Measurements from ENCODE around the gene DUSP18.
"Not testable (repeated sequence)": the region's sequence is repeated elsewhere in the genome, so short reads cannot be mapped to it uniquely, and the experiment has no call there.

DUSP18 gene

DNA sequence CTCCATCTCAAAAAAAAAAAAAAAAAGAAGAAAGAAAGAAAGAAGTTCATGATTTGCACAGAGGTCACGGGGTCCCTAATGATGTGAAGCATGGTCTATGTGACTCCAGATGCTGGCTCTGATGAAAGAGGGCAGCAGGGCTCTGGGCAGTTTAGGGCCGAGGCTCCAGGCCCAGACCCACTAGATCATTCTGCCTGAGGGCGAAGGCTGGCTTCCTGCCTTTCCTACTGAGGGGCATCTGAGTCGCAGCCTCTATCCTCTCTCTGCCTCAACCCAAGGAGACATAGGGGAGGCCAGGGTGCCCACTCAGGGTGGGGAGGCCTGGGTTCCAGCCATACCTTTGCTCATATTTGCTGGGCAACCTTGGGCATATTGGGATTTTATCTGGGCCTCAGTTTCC is 27.3 kb downstream of the DUSP18 start:
- DNase-seq (ENCODE audit: low read depth) = no peak

DNA sequence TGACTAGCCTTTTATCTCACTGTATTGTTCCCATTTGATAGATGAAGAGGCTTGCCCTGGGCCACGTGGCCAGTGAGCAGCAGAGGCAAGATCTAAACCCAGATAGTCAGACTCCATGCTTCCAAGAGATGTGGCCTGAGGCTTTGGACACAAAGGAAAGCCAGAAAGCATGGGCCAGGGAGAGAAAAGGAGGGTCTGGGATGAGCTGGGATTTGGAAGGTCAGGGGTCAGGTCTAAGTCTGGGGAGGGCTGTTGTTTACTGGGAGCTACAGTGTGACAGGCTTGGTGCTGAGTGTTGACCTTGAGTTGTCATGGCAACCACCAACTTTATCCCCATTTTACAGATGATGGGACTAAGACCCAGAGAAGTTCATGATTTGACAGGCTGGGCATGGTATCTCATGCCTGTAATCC is 30.0 kb downstream of the DUSP18 start:
- no peak for DNase-seq (ENCODE audit: low read depth)

DNA sequence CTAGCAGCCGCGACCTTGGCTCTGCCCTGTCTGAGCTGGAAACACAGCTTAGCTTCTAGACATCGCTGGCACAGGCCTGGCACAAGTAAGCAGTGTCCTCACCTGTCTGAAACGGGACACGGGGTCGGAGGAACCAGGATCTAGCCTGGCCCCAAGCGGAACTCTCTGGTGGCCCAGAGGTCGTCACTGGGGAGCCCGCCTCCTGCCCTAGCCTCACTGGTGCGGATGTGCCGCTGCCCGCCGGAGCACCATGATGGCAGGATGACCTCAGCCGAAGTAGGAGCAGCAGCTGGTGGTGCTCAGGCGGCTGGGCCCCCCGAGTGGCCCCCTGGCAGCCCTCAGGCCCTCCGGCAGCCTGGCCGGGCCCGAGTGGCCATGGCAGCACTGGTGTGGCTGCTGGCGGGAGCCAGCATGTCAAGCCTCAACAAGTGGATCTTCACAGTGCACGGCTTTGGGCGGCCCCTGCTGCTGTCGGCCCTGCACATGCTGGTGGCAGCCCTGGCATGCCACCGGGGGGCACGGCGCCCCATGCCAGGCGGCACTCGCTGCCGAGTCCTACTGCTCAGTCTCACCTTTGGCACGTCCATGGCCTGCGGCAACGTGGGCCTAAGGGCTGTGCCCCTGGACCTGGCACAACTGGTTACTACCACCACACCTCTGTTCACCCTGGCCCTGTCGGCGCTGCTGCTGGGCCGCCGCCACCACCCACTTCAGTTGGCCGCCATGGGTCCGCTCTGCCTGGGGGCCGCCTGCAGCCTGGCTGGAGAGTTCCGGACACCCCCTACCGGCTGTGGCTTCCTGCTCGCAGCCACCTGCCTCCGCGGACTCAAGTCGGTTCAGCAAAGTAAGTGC is 31.2 kb downstream of the DUSP18 start:
- DNase-seq (ENCODE audit: low read depth) = no peak

DNA sequence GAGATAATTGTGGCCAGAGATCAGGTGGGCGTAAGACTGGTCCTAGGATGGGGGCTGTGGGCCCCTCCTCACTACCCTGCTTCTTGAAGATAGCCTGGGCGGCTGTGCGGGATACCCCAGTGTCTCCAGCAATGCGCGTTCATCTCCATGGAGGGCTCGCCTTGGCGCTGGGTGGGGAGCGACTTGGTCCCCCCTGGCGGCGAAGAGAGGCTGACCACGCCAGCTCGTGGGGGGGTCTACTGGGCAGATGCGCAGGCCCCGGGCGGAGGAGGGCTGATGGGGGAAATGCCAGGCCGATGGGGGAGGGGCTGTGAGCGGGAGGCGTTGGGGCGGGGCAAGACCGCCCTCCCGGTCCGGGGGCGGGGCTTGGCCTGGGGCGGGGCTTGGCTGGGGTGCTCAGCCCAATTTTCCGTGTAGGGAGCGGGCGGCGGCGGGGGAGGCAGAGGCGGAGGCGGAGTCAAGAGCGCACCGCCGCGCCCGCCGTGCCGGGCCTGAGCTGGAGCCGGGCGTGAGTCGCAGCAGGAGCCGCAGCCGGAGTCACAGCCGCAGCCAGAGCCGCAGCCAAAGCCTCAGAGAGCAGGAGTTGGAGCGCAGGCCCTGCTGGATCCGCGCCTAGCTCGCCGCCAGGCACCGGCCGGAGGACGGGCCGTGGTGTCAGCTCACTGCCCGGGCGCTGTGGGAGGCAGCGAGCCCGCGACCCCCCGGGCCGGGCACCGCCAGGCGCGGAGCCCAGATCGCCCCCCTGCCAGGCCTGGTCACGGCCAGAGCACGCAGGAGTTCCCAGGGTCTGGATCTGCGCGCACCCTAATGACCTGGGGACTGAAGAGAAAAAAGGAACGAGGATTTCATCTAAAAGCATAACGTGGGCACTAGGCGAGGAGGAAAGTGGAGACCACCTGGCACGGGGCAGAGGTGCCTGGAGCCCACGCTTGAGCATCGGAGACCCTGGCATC is 32.1 kb downstream of the DUSP18 start, which contains the start of gene SLC35E4:
Gene SLC35E4 (plus strand): TSS at position 509 of the 953 bp plus-strand sequence. CDS start 670 bp downstream, outside the sequence.
- peak; percentile 95 for DNase-seq (ENCODE audit: low read depth)

DNA sequence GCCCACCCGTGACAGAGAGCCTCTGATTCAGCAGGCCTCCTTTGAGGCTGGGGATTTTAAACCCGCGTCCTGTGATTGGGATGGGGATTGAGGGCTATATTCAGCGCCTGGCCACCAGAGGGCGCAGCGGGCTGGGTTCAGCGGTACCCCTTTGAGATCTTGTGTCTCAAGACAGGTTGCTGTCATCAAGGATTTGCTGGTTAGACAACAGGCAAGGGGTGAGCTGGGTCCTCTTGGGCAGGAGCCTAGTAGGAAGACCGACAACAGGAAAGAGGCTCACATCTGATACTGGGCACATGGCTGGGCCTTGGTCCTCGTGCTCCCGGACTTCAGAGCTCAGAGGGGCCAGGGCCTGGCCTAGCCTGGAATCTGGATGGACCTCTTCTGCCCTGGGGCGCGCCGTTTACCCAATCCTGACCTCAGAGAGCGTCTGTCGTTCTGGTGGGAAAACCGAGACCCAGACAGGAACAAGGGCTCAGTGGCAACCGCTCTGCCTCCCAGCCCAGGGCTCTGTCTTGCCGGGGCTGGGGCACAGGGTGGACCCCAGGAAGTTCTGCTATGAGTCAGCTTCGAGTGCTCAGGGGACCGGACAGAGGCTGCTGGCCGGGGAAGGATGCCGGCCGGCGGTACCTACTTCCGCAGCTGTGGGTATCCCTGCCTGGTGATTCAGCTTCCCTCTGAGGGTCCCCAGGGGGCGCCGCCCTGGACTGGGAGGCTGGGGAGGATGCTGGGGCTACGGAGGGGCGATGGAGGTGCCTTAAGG is 33.0 kb downstream of the DUSP18 start:
- DNase-seq (ENCODE audit: low read depth) = peak; percentile 86

DNA sequence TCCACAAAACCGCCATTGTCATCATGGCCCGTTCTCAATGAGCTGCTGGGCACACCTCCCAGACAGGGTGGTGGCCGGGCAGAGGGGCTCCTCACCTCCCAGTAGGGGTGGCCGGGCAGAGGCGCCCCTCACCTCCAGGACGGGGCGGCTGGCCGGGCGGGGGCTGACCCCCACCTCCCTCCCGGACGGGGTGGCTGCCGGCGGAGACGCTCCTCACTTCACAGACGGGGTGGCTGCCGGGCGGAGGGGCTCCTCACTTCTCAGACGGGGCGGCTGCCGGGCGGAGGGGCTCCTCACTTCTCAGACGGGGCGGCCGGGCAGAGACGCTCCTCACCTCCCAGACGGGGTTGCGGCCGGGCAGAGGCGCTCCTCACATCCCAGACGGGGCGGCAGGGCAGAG is 36.2 kb downstream of the DUSP18 start:
- DNase-seq (ENCODE audit: low read depth) = not testable (repeated sequence)

DNA sequence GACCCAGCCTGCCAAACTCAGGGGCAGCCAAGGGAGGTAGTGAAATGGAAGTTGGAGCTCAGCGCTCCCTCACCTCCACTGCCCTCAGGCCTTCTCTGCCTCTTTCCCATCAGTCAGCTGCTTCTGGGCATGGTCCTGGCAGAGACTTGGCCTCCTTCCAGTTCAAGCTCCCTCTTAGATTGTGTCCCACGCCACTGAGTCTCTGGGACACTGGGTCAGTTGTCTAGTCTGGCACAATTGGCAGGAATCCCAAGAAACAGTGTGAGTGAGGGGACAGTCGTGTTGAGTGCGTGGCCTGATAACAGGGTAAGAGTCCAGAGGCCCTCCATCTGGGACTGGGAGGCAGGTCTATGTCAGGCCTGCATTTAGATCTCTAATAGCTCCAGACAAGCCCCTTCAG is 39.2 kb downstream of the DUSP18 start:
- DNase-seq (ENCODE audit: low read depth) = no peak

DNA sequence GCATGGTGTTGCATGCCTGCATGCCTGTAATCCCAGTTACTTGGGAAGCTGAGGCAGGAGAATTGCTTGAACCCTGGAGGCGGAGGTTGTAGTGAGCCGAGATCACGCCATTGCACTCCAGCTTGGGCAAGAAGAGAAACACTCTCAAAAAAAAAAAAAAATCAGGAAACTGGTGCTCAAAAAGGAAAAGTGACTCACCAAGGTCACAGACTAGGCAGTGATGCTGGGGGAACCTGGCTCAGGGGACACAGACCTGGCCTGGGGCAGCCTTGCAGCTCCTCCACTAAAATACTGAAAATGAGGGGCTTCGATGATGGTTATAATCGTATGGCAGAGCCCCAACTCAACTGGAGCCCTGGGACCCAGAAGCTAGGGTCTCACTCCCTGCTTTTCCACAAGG is 40.2 kb downstream of the DUSP18 start:
- DNase-seq (ENCODE audit: low read depth) = no peak

DNA sequence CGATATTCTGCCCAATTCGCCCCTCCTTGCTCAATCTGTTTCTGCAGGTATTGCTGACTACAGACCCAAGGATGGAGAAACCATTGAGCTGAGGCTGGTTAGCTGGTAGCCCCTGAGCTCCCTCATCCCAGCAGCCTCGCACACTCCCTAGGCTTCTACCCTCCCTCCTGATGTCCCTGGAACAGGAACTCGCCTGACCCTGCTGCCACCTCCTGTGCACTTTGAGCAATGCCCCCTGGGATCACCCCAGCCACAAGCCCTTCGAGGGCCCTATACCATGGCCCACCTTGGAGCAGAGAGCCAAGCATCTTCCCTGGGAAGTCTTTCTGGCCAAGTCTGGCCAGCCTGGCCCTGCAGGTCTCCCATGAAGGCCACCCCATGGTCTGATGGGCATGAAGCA is 41.3 kb downstream of the DUSP18 start:
- DNase-seq (ENCODE audit: low read depth) = no peak

DNA sequence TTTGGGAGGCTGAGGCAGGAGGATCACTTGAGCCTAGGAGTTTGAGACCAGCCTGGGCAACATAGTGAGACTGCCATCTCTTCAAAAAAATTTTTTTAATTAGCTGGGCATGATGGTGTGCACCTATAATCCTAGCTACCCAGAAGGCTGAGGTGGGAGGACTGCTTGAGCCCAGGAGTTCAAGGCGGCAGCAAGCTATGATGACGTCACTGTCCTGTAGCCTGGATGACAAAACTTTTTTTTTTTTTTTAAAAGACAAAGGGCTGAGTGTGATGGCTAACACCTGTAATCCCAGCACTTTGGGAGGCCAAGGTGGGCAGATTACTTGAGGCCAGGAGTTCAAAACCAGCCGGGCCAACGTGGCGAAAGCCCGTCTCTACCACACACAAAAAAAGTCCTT is 47.8 kb downstream of the DUSP18 start:
- DNase-seq (ENCODE audit: low read depth) = not testable (repeated sequence)

DNA sequence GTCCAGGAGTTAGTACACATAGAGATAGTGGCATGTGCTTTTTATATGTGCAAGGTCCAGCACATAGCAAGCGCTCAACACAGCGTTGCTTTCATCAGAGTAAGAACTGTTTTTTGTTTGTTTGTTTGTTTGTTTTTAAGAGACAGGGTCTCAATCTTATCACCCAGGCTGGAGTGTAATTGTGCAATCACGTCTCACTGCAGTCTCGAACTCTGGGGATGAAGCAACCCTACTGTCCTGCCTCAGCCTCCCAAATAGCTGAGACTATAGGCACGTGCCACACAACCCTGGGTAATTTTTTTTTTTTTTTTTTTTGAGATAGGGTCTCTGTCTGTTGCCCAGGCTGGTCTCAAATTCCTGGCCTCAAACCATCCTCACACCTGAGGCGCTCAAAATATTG is 49.9 kb downstream of the DUSP18 start:
- no peak for DNase-seq (ENCODE audit: low read depth)

DNA sequence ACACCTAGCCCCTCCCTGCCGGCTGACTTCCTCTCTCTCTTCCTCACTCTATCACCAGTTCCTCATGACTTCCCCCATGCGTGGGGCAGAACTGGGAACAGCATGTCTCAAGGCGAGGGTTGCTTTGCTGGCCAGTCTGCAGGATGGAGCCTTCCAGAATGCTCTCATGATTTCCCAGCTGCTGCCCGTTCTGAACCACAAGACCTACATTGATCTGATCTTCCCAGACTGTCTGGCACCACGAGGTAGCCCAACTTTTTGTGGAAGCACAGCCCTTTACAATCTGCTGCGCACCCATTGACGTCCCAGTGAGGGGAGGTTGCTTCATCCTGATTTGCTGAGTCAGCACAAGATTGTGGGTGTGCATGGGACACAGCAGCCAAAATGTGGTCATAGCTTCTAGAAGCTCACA is 52.1 kb downstream of the DUSP18 start:
- no peak for DNase-seq (ENCODE audit: low read depth)

DNA sequence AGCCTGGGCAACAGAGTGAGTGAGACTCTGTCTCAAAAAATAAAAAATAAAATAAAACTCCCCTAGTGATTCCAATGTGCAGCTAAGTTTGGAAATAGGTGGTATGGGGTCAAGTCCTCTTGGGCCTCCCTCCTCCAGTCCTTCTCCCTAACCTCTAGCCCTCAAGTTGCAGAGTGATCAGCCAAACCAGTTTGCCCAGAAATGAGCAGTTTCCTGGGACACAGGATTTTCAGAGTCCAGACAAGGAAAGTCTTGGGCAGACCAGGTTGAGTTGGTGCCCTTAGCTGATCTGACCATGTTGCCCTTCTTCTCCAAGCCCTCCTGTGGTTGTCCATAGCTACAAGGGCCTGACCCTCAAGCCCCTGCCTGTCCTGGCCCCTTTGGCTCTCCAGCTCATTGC is 52.8 kb downstream of the DUSP18 start:
- DNase-seq (ENCODE audit: low read depth) = no peak

DNA sequence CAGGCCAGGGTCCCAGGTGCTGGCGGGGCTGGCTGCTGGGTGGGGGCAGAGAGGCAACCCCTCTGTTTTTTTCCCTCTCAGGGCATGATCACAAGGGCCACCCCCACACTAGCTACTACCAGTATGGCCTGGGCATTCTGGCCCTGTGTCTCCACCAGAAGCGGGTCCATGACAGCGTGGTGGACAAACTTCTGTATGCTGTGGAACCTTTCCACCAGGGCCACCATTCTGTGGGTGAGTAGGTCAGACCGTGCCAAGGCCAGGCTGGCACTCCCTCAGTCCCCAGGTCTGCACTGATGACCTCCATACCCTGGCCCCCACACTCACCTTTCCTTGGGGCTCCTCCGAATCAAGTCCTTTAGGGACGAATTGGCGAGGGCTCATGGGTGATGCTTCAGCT is 53.4 kb downstream of the DUSP18 start:
- no peak for DNase-seq (ENCODE audit: low read depth)

DNA sequence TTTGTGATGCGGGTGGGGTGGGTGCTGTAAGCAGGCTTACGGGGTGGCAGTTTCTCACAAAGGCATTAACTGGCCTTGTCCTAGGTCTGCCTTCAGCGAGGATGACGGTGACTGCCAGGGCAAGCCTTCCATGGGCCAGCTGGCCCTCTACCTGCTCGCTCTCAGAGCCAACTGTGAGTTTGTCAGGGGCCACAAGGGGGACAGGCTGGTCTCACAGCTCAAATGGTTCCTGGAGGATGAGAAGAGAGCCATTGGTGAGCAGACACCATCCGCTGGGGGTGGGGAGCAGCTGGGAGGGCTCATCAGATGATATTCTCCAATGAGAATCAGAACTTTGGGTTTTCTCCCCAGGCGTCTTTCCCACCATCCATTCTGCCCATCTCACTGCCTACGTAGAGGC is 54.9 kb downstream of the DUSP18 start:
- no peak for DNase-seq (ENCODE audit: low read depth)
